Fibroblast of lung (primary cell): Measurements from ENCODE around the gene ATF7IP. TPM values are rescaled to one million over a fixed set of nuclear protein-coding genes. Genes with fewer than 3 reads are reported as not detected.
A peak's percentile ranks its signal among the peaks of the same experiment; 100 is the strongest.

Experiments used
- DNase-seq, 2 donors: peaks; one replicate each; pipeline versions ENCODE4 v3.0.0 to v3.0.0-alpha.2; 2010; ENCODE audit warnings: low read depth in 2 of 2
- H2AFZ ChIP-seq: 2 replicates; pipeline ENCODE4 v1.5.1; 2012; ENCODE audit warnings: low read length, control low read depth, inconsistent platforms
- H3K27ac ChIP-seq: 2 replicates; pipeline ENCODE4 v1.5.1; 2011; ENCODE audit warnings: low read length, control low read depth; ENCODE audit not compliant: insufficient read depth
- H3K27me3 ChIP-seq: 2 replicates; pipeline ENCODE4 v1.5.1; 2011; ENCODE audit warnings: mild to moderate bottlenecking, low read length; ENCODE audit not compliant: control insufficient read depth, insufficient read depth
- H3K36me3 ChIP-seq: 2 replicates; pipeline ENCODE4 v1.5.1; 2011; ENCODE audit warnings: low read length; ENCODE audit not compliant: control insufficient read depth, insufficient read depth
- H3K4me1 ChIP-seq: 2 replicates; pipeline ENCODE4 v1.5.1; 2011; ENCODE audit warnings: low read length; ENCODE audit not compliant: control insufficient read depth, insufficient read depth; ENCODE audit errors: extremely low read depth
- H3K4me2 ChIP-seq: 2 replicates; pipeline ENCODE4 v1.5.1; 2011; ENCODE audit warnings: low read length, control low read depth; ENCODE audit not compliant: insufficient read depth; ENCODE audit errors: extremely low read depth
- H3K4me3 ChIP-seq, 4 experiments: fragments of 200-600 bp in 1 of 4; sonication (generic) in 1 of 4; replicated peaks in 1 of 4; 2 replicates each; pipeline ENCODE4 v1.5.1; 2011 to 2016; ENCODE audit warnings: low read length in 4 of 4, low read depth in 3 of 4, mild to moderate bottlenecking in 3 of 4, control low read depth in 2 of 4, inconsistent platforms in 1 of 4, mixed read lengths in 1 of 4; ENCODE audit not compliant: insufficient read depth in 1 of 4; ENCODE audit errors: control extremely low read depth in 1 of 4
- H3K79me2 ChIP-seq: 2 replicates; pipeline ENCODE4 v1.5.1; 2012; ENCODE audit warnings: mild to moderate bottlenecking, low read length, inconsistent platforms; ENCODE audit not compliant: control insufficient read depth, insufficient read depth
- H3K9ac ChIP-seq: 2 replicates; pipeline ENCODE4 v1.5.1; 2011; ENCODE audit warnings: mild to moderate bottlenecking, low read length, control low read depth; ENCODE audit not compliant: insufficient read depth
- H3K9me3 ChIP-seq: 2 replicates; pipeline ENCODE4 v1.5.1; 2012; ENCODE audit warnings: low read depth, low read length; ENCODE audit not compliant: control insufficient read depth, insufficient read depth
- H4K20me1 ChIP-seq: 2 replicates; pipeline ENCODE4 v1.5.1; 2011; ENCODE audit warnings: low read length; ENCODE audit not compliant: control insufficient read depth, insufficient read depth; ENCODE audit errors: extremely low read depth
- EZH2 ChIP-seq: IDR thresholded peaks from 2 replicates; pipeline ENCODE4 v1.5.1; 2012; ENCODE audit warnings: low read length, control low read depth, mild to moderate bottlenecking; ENCODE audit errors: missing control alignments
- polyA plus RNA-seq, 2 donors: library from polyadenylated mRNA; depleted of rRNA in 1 of 2; stranded (reverse) in 1 of 2; unstranded in 1 of 2; fragments of >200 nt; gene quantifications; 2 replicates each; pipeline ENCODE4 v1.2.1, GENCODE V29; 2011 to 2012; ENCODE audit warnings: missing spikeins in 1 of 2
- total RNA-seq: library from RNA; depleted of rRNA; stranded (reverse); fragments of >200 nt; gene quantifications from 2 replicates; pipeline ENCODE4 v1.2.1, GENCODE V29; 2014
- TF ChIP-seq, protein P1 (sequence below), 2 donors: IDR thresholded peaks in 1 of 2; conservative IDR thresholded peaks in 1 of 2; 1 replicate in 1 of 2; 2 replicates in 1 of 2; pipeline ENCODE4 v1.5.1; 2011 to 2012; ENCODE audit warnings: low read length in 2 of 2, control low read depth in 1 of 2, inconsistent platforms in 1 of 2, low read depth in 1 of 2, mild to moderate bottlenecking in 1 of 2

The ATF7IP gene
- total and polyA plus RNA-seq, 2 donors (not counting 1 experiment from before 2014, with no cell fraction given) = 13.1 to 18.0 TPM

DNA sequence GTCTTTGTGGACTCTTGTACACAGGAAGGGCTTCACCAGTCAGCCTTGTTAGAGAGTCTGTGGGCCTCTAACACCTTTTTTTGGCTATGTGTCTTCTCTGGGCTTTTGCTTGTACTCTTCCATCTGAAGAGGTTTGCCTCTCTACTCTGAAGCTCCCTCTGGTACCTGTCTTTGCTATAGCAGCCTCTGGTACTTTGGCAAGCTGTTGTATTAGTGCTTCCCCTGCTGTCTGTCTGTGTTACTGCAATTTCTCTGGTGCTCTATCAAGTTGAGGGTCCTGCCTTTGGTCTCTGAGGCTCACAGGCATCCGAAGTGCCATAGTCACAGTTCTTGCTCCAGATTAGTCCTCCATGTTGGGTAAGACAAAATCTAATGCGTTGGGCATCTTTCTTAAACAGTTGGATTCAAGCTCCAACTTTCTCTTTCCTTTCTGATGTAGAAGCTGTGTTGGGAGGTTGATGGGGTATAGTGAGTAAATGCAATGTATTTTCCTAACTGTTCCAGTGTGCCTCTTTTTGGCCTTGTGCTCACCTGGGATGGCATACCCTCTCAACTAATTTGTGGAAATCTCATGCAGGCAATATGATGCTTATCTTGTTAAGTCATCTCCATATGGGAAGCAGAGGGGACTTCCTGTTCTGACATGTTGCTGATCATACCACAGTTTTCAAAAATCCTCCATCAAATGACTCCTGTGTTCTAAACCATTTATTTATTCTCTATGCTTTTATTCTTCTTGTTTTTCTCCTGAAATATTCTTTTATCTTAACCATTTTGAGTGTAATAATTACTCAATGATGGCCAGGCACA lies 88.8 kb downstream of the ATF7IP start:
- Histone ChIP-seq H3K36me3 (peaks cover 3% of the 10 kb centered on the region), H3K4me1 (no peaks in the 10 kb centered on the region), H2AFZ (no peak overlapping the region), H3K27ac (no peak overlapping the region), H3K9ac (no peak overlapping the region), H3K4me3 (no peak overlapping the region), H3K4me2 (no peak overlapping the region), H3K27me3 (no peaks in the 10 kb centered on the region), H3K9me3 (no peaks in the 10 kb centered on the region), H3K79me2 (no peaks in the 10 kb centered on the region), H4K20me1 (no peaks in the 10 kb centered on the region)
- no peak for TF ChIP-seq EZH2
- TF ChIP-seq, protein P1, sequence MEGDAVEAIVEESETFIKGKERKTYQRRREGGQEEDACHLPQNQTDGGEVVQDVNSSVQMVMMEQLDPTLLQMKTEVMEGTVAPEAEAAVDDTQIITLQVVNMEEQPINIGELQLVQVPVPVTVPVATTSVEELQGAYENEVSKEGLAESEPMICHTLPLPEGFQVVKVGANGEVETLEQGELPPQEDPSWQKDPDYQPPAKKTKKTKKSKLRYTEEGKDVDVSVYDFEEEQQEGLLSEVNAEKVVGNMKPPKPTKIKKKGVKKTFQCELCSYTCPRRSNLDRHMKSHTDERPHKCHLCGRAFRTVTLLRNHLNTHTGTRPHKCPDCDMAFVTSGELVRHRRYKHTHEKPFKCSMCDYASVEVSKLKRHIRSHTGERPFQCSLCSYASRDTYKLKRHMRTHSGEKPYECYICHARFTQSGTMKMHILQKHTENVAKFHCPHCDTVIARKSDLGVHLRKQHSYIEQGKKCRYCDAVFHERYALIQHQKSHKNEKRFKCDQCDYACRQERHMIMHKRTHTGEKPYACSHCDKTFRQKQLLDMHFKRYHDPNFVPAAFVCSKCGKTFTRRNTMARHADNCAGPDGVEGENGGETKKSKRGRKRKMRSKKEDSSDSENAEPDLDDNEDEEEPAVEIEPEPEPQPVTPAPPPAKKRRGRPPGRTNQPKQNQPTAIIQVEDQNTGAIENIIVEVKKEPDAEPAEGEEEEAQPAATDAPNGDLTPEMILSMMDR (conservative IDR thresholded peaks at IDR 0.05 in 1 of 2, IDR thresholded peaks at IDR 0.05 in 1 of 2; ENCODE audit: low read depth in 1 of 2, low read length in 2 of 2) = peak; percentile 18 to 57
- peak; percentile 26 to 49 for DNase-seq

DNA sequence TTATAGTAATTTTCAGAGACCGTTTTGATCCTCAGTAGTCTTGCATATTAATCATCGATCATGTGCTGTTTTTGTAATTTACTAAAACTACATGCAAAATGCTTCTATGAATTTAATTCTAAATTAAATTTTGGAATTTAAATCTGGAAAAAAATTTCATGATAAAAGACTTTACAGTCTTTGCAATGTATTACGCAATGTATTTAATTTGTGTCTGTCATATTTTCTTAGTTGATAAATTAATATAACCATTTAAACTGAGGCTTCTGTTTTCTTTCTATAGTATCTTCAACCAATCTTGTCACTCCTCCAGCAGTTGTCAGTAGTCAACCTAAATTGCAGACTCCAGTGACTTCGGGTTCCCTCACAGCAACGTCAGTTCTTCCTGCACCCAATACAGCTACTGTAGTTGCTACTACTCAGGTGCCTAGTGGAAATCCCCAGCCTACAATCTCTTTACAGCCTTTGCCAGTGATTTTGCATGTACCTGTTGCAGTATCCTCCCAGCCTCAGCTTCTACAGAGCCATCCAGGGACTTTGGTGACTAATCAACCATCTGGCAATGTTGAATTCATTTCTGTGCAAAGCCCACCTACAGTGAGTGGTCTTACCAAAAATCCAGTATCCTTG lies 94.8 kb downstream of the ATF7IP start:
- no peak overlapping the region for H3K27ac ChIP-seq
- H3K4me1 ChIP-seq = no peaks in the 10 kb centered on the region
- no peaks in the 10 kb centered on the region for H3K27me3 ChIP-seq
- H4K20me1 ChIP-seq = no peaks in the 10 kb centered on the region
- H3K4me3 ChIP-seq = no peak overlapping the region
- H3K4me2 ChIP-seq = no peak overlapping the region
- peaks cover 8% of the 10 kb centered on the region for H3K36me3 ChIP-seq
- no peak for TF ChIP-seq EZH2
- TF ChIP-seq, protein P1 (conservative IDR thresholded peaks at IDR 0.05 in 1 of 2, IDR thresholded peaks at IDR 0.05 in 1 of 2; ENCODE audit: low read depth in 1 of 2, low read length in 2 of 2) = no peak
- DNase-seq = no peak
- no peaks in the 10 kb centered on the region for H3K9me3 ChIP-seq
- no peak overlapping the region for H3K9ac ChIP-seq
- H2AFZ ChIP-seq = no peak overlapping the region
- H3K79me2 ChIP-seq = no peaks in the 10 kb centered on the region

GRCh38 chr12:14471497-14471896 lies 106.0 kb downstream of the ATF7IP start:
- no peak overlapping the region for H2AFZ ChIP-seq
- H3K4me2 ChIP-seq = no peak overlapping the region
- no peaks in the 10 kb centered on the region for H3K36me3 ChIP-seq
- TF ChIP-seq EZH2 = no peak
- no peak overlapping the region for H3K4me3 ChIP-seq
- no peaks in the 10 kb centered on the region for H3K27me3 ChIP-seq
- no peaks in the 10 kb centered on the region for H3K9me3 ChIP-seq
- no peak for DNase-seq
- H3K9ac ChIP-seq = no peak overlapping the region
- no peak overlapping the region for H3K27ac ChIP-seq
- no peaks in the 10 kb centered on the region for H3K4me1 ChIP-seq
- no peaks in the 10 kb centered on the region for H4K20me1 ChIP-seq
- H3K79me2 ChIP-seq = no peaks in the 10 kb centered on the region
